ENCODE data around the gene MPRIP.

- TF ChIP-seq CTCF (IDR thresholded peaks at IDR 0.05) = no peak
- no peak for TF ChIP-seq POLR2A (IDR thresholded peaks at IDR 0.05)
Measured at GRCh38 chr17:17191961-17192381, 149.7 kb downstream of the MPRIP start.
